Fibroblast of the aortic adventitia (primary cell): ENCODE measurements around the gene EFCAB13. TPM values are rescaled to one million over a fixed set of nuclear protein-coding genes. Genes with fewer than 3 reads are reported as not detected.

Source experiments
- DNase-seq: peaks from one replicate; pipeline ENCODE4 v3.0.0-alpha.2; 2010; ENCODE audit warnings: low read depth
- H3K4me3 ChIP-seq: 2 replicates; pipeline ENCODE4 v1.5.1; 2011; ENCODE audit warnings: low read depth, mild to moderate bottlenecking, control low read depth, low read length, moderate library complexity
- CTCF ChIP-seq: IDR thresholded peaks from 2 replicates; pipeline ENCODE4 v1.5.1; 2011; ENCODE audit warnings: mild to moderate bottlenecking, low read length, control low read depth, inconsistent platforms; ENCODE audit not compliant: insufficient read depth
- total RNA-seq: library from RNA; depleted of rRNA; stranded (reverse); fragments of >200 nt; gene quantifications from 2 replicates; pipeline ENCODE4 v1.2.3, GENCODE V29; 2012; ENCODE audit warnings: low replicate concordance

Gene EFCAB13
- total RNA-seq, 1 donor, result 5.6 TPM

- no peak for TF ChIP-seq CTCF
- H3K4me3 ChIP-seq, result no peak overlapping the region
- DNase-seq, result no peak
These were observed 37.4 kb upstream of the EFCAB13 start for GRCh38 chr17:47286198-47286914.

GRCh38 chr17:47287068-47287467 is 36.7 kb upstream of the EFCAB13 start:
- no peak overlapping the region for H3K4me3 ChIP-seq
- DNase-seq, result no peak
- no peak for TF ChIP-seq CTCF

GRCh38 chr17:47287639-47288038 is 36.1 kb upstream of the EFCAB13 start:
- no peak overlapping the region for H3K4me3 ChIP-seq
- DNase-seq, result peak; percentile 26
- TF ChIP-seq CTCF, result no peak

- H3K4me3 ChIP-seq, result no peak overlapping the region
- no peak for TF ChIP-seq CTCF
- peak; percentile 64 for DNase-seq
These were observed 35.1 kb upstream of the EFCAB13 start for GRCh38 chr17:47288531-47289116.

GRCh38 chr17:47289302-47289701 is 34.5 kb upstream of the EFCAB13 start:
- no peak for TF ChIP-seq CTCF
- no peak overlapping the region for H3K4me3 ChIP-seq
- DNase-seq, result no peak

- TF ChIP-seq CTCF, result no peak
- no peak overlapping the region for H3K4me3 ChIP-seq
- DNase-seq, result no peak
These were observed 32.9 kb upstream of the EFCAB13 start for GRCh38 chr17:47290870-47291241.
